HG02623 (cell line): Measurements from ENCODE around the gene TMEM119.
"Not testable (repeated sequence)": the region's sequence is repeated elsewhere in the genome, so short reads cannot be mapped to it uniquely, and the experiment has no call there.

Experiments used
- ATAC-seq: cut with Tn5 transposase; IDR thresholded peaks from one replicate; pipeline ENCODE4 v1.9.1; 2021; ENCODE audit warnings: moderate library complexity; ENCODE audit not compliant: unreplicated experiment

TMEM119 gene

GRCh38 chr12:108586306-108586705 lies 11.6 kb downstream of the TMEM119 start:
- ATAC-seq = no peak

- no peak for ATAC-seq
Observed at GRCh38 chr12:108585864-108586263, 12.0 kb downstream of the TMEM119 start.

- ATAC-seq = no peak
Observed at GRCh38 chr12:108584456-108585065, 13.3 kb downstream of the TMEM119 start.

GRCh38 chr12:108583991-108584390 lies 13.9 kb downstream of the TMEM119 start:
- no peak for ATAC-seq

- ATAC-seq = no peak
Observed at GRCh38 chr12:108582978-108583770, 14.7 kb downstream of the TMEM119 start.

GRCh38 chr12:108582509-108582908 lies 15.4 kb downstream of the TMEM119 start:
- ATAC-seq = no peak

GRCh38 chr12:108581311-108582227 lies 16.3 kb downstream of the TMEM119 start:
- ATAC-seq = no peak

- no peak for ATAC-seq
Observed at GRCh38 chr12:108580531-108580930, 17.4 kb downstream of the TMEM119 start.

- ATAC-seq = no peak
Observed at GRCh38 chr12:108578813-108579212, 19.1 kb downstream of the TMEM119 start.

- ATAC-seq = no peak
Observed at GRCh38 chr12:108578264-108578663, 19.6 kb downstream of the TMEM119 start.

- no peak for ATAC-seq
Observed at GRCh38 chr12:108577458-108577857, 20.4 kb downstream of the TMEM119 start.

GRCh38 chr12:108576660-108577234 lies 21.1 kb downstream of the TMEM119 start:
- no peak for ATAC-seq

- no peak for ATAC-seq
Observed at GRCh38 chr12:108575199-108575912, 22.5 kb downstream of the TMEM119 start.

GRCh38 chr12:108574276-108574675 lies 23.6 kb downstream of the TMEM119 start:
- not testable (repeated sequence) for ATAC-seq

GRCh38 chr12:108573317-108573716 lies 24.6 kb downstream of the TMEM119 start:
- no peak for ATAC-seq

- ATAC-seq = no peak
Observed at GRCh38 chr12:108572166-108572790, 25.6 kb downstream of the TMEM119 start.

- no peak for ATAC-seq
Observed at GRCh38 chr12:108571609-108572165, 26.2 kb downstream of the TMEM119 start.

- no peak for ATAC-seq
Observed at GRCh38 chr12:108570743-108571608, 26.9 kb downstream of the TMEM119 start.
